GM12874 (cell line): ENCODE data around the gene LY6G6D.

Experiments used
- CTCF ChIP-seq: IDR thresholded peaks from 2 replicates; pipeline ENCODE4 v1.5.1; 2011; ENCODE audit warnings: low read depth, mild to moderate bottlenecking, control low read depth, low read length, moderate library complexity; ENCODE audit not compliant: insufficient read depth

The LY6G6D gene

DNA sequence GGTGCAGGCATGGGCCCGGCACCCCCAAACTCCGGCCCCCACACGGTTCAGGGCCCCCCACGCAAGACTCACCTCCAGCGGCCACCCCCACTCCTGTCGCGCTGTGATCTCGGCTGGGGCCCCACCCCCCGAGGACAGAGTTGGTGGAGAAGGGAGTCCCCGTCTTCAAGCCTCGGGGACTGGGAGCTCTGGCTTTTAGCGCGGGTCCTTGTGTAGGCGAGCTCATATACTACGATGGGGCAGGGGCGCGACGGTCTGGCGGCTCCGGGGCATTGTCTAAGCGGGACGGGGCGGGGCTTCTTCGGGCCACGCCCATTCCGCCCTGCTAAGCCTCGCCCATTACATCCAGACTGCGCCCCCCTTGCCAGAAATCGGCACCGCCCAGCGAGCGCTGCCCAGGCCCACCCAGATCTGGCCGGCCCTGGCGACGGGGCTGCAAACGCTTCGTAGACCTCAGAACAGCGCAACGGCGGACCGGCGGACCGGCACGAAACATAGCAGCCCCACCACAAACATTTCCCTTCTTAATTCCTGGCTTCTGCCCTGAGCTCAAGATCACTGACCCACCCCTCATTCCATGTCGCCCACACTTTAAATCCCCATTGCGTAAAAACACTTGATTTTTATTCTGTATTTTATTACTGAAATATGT lies 15.0 kb downstream of the LY6G6D start:
- no peak for TF ChIP-seq CTCF

DNA sequence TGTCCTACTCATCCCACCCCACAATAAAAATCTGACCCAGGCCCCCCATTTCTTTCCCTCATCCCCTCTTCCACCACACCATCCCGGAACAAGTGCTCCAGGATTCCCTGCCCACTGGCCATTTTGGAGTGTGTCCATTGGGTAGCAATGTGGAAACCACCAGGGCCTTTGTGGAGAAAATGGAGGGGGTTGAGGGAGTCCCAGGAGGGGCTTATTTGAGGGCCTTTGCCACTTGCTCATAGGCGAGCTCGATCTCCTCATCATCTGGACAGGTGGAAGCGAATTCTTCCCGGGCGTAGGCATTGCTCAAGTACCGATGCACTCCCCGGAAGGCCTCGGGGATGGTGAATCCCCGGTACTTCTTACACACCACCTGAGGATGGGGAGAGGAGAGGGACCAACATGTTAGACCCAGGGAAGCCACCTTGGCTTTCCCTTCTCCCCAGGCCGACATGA lies 15.5 kb downstream of the LY6G6D start:
- TF ChIP-seq CTCF: no peak

- no peak for TF ChIP-seq CTCF
Measured at GRCh38 chr6:31732029-31732428, 16.9 kb downstream of the LY6G6D start.

- TF ChIP-seq CTCF: no peak
Measured at GRCh38 chr6:31733734-31734133, 18.6 kb downstream of the LY6G6D start.

GRCh38 chr6:31734247-31734820 lies 19.2 kb downstream of the LY6G6D start:
- TF ChIP-seq CTCF: no peak

GRCh38 chr6:31734821-31735406 lies 19.8 kb downstream of the LY6G6D start:
- TF ChIP-seq CTCF: no peak

- TF ChIP-seq CTCF: no peak
Measured at GRCh38 chr6:31736021-31736767, 21.0 kb downstream of the LY6G6D start, which contains the start of gene CLIC1. CLIC1 (minus strand) TSS chr6:31736530; CDS start chr6:31736300, 230 bp downstream.
